Measurements from ENCODE around the gene ZZZ3. TPM values are rescaled to one million over a fixed set of nuclear protein-coding genes. Genes with fewer than 3 reads are reported as not detected.

ZZZ3 gene
- total RNA-seq, 1 experiment from 2014 or later, result 51.1 TPM

GRCh38 chr1:77687519-77687906 lies 5.1 kb upstream of the ZZZ3 start:
- H3K23me2 ChIP-seq (ENCODE audit: insufficient read length, low read depth, low read length, poor library complexity, severe bottlenecking), result peaks cover 8% of the 10 kb centered on the region
- peak overlapping the region; percentile 78 to 81 for H3K4me3 Mint-ChIP-seq
- H3K14ac ChIP-seq (ENCODE audit: insufficient read depth, low read length), result peak overlapping the region; percentile 83; the same call in 1 of the 2 replicates
- peak; percentile 91 for DNase-seq
- H4K91ac ChIP-seq (ENCODE audit: insufficient read length, low read depth, low read length), result no peak overlapping the region
- no peak overlapping the region for H3K23ac ChIP-seq (ENCODE audit: insufficient read length, low read depth, low read length)
- H3K79me2 ChIP-seq (ENCODE audit: insufficient read depth, low read length), result no peaks in the 10 kb centered on the region
- H3K18ac ChIP-seq (ENCODE audit: insufficient read length, low read depth, low read length), result peak overlapping the region; percentile 75
- H3K4ac ChIP-seq (ENCODE audit: low read depth, low read length), result no peak overlapping the region
- no peak overlapping the region for H4K5ac ChIP-seq (ENCODE audit: insufficient read length, low read depth, low read length)
- peaks cover 12% of the 10 kb centered on the region in 2 experiments for H3K4me1 Mint-ChIP-seq
- peak; percentile 56 for TF ChIP-seq CTCF (conservative IDR thresholded peaks at IDR 0.05)
- H3K9me3 Mint-ChIP-seq, result no peaks in the 10 kb centered on the region; a peak in 2 of 5 replicates
- H2BK15ac ChIP-seq (ENCODE audit: low read depth, low read length), result no peak overlapping the region
- no peaks in the 10 kb centered on the region for H3K79me1 ChIP-seq (ENCODE audit: insufficient read depth, low read depth, low read length, poor library complexity, severe bottlenecking)
- WGBS (ENCODE audit: extremely low coverage, insufficient read length, low lambda C conversion rate), result no CpG with 5 or more reads among the region's 21 CpGs
- no peak overlapping the region for H3K9ac ChIP-seq (ENCODE audit: extremely low read depth, insufficient read length, low read length)
- no peak overlapping the region for H2BK20ac ChIP-seq (ENCODE audit: low read depth, low read length, poor library complexity, severe bottlenecking)
- no peaks in the 10 kb centered on the region for H3K27me3 ChIP-seq (ENCODE audit: insufficient read depth, low read length)
- no peak overlapping the region for H2AK5ac ChIP-seq (ENCODE audit: insufficient read length, low read length)
- H3K4me2 ChIP-seq (ENCODE audit: insufficient read depth, insufficient read length, low read length), result no peak overlapping the region
- no peak overlapping the region for H2BK5ac ChIP-seq (ENCODE audit: insufficient read length, low read length)
- H3K27me3 Mint-ChIP-seq (ENCODE audit: low read depth), result no peaks in the 10 kb centered on the region
- no peak overlapping the region for H3K56ac ChIP-seq (ENCODE audit: insufficient read length, low read depth, low read length)
- H3K27ac Mint-ChIP-seq, result peak overlapping the region; percentile 87 to 96 (median 96); a peak in 6 of 7 replicates
- H4K20me1 ChIP-seq (ENCODE audit: control insufficient read depth, insufficient read depth, insufficient read length), result no peaks in the 10 kb centered on the region
- no peak overlapping the region for H3T11ph ChIP-seq (ENCODE audit: low read length)
- H3K27ac ChIP-seq (ENCODE audit: insufficient read length, low read depth, low read length), result no peak overlapping the region
- no peaks in the 10 kb centered on the region for H3K4me1 ChIP-seq (ENCODE audit: insufficient read depth, low read length)
- H3K9me3 ChIP-seq (ENCODE audit: control insufficient read depth, low read depth, low read length), result no peaks in the 10 kb centered on the region
- H4K8ac ChIP-seq (replicated peaks; ENCODE audit: insufficient read length, low read depth, low read length), result no peak overlapping the region
- H2BK120ac ChIP-seq (ENCODE audit: low read depth, low read length, poor library complexity, severe bottlenecking), result no peak overlapping the region
- H2AFZ ChIP-seq (ENCODE audit: low read length), result no peak overlapping the region
- peaks cover 0 to 3% (median 1%) of the 10 kb centered on the region in 3 experiments; a peak in 3 of 7 replicates for H3K36me3 Mint-ChIP-seq (ENCODE audit: insufficient read depth in 1 of 3, low read depth in 3 of 3)
- H2BK12ac ChIP-seq (ENCODE audit: insufficient read length, low read depth, low read length), result no peak overlapping the region

Data from H9 (cell line).